K562 (cell line): ENCODE data around the gene MGAM2. TPM values are rescaled to one million over a fixed set of nuclear protein-coding genes. Genes with fewer than 3 reads are reported as not detected.

Source experiments
- ATAC-seq: fragments of 200-7000 bp; cut with Tn5 transposase; 3 replicates; pipeline ENCODE4 v1.9.1; 2020; ENCODE audit warnings: moderate library complexity
- BruUV-seq: library from RNA; stranded (reverse); fragments of 400-500 nt; replicated peaks from 2 replicates; lab custom pipeline; 2021; lab: Mats Ljungman, UMichigan
- CTCF ChIA-PET: fragments of 300-600 bp; formaldehyde crosslinking; extraction: SDS; loops from one replicate; lab custom pipeline; 2021; ENCODE audit warnings: low intra/inter-chr PET ratio; lab: Yijun Ruan, JAX
- POLR2A ChIA-PET: fragments of 300-600, 350-650 bp; sonication (Branson Sonifier 250); formaldehyde crosslinking; extraction: SDS; loops from one replicate; lab custom pipeline; 2021; ENCODE audit warnings: antibody characterized with exemption, inconsistent platforms; lab: Yijun Ruan, JAX
- DNase-seq, 4 experiments: peaks; one replicate each; pipeline versions ENCODE4 v3.0.0 to v3.0.0-alpha.2; 2011 to 2018; ENCODE audit warnings: low spot score in 3 of 4, mixed read lengths in 3 of 4; ENCODE audit errors: extremely low read depth in 1 of 4
- FAIRE-seq: peaks from 2 replicates; lab custom pipeline; 2011; peaks lifted over from hg19 to GRCh38; lab: Jason Lieb, UNC
- H2AFZ ChIP-seq: 2 replicates; pipeline ENCODE4 v1.6.0; 2011; ENCODE audit warnings: low read depth, low read length, control low read depth, inconsistent platforms
- H3K27ac ChIP-seq: fragments of 200-600 bp; 3 replicates; pipeline ENCODE4 v1.8.0; 2011; ENCODE audit warnings: low read depth, mild to moderate bottlenecking, control low read depth, inconsistent platforms, low read length, moderate library complexity, mixed read lengths; ENCODE audit errors: extremely low read depth
- H3K27me3 ChIP-seq, 2 experiments: fragments of 300-600 bp in 1 of 2; 2 replicates in 1 of 2; 3 replicates in 1 of 2; pipeline versions ENCODE4 v1.6.0 to v1.8.0; 2011; ENCODE audit warnings: inconsistent platforms in 2 of 2, low read length in 2 of 2, mild to moderate bottlenecking in 1 of 2, mixed read lengths in 1 of 2, moderate library complexity in 1 of 2; ENCODE audit not compliant: control insufficient read depth in 2 of 2, insufficient read depth in 2 of 2
- H3K36me3 ChIP-seq: fragments of 300-600 bp; 3 replicates; pipeline ENCODE4 v1.8.0; 2011; ENCODE audit warnings: mild to moderate bottlenecking, low read length, inconsistent platforms; ENCODE audit not compliant: control insufficient read depth, insufficient read depth
- H3K4me1 ChIP-seq, 2 experiments: fragments of 200-600 bp in 1 of 2; replicated peaks in 1 of 2; 2 replicates in 1 of 2; 3 replicates in 1 of 2; pipeline versions ENCODE4 v1.5.1 to v1.8.0; 2011; ENCODE audit warnings: inconsistent platforms in 2 of 2, low read length in 2 of 2, mild to moderate bottlenecking in 1 of 2, mixed read lengths in 1 of 2, moderate library complexity in 1 of 2; ENCODE audit not compliant: control insufficient read depth in 2 of 2, insufficient read depth in 2 of 2
- H3K4me2 ChIP-seq: 2 replicates; pipeline ENCODE4 v1.6.1; 2011; ENCODE audit warnings: low read length, control low read depth, inconsistent platforms, mixed read lengths; ENCODE audit not compliant: insufficient read depth
- H3K4me3 ChIP-seq: fragments of 200-600 bp; sonication (generic), shearing (Covaris generic); 2 replicates; pipeline ENCODE4 v1.5.1; 2016; ENCODE audit warnings: control low read depth, inconsistent platforms
- H3K79me2 ChIP-seq: fragments of 200-600 bp; 3 replicates; pipeline ENCODE4 v1.8.0; 2011; ENCODE audit warnings: low read length, inconsistent platforms; ENCODE audit not compliant: control insufficient read depth, insufficient read depth
- H3K9ac ChIP-seq, 2 experiments: 2 replicates each; pipeline versions ENCODE4 v1.6.0 to v1.6.1; 2011; ENCODE audit warnings: low read depth in 2 of 2, low read length in 2 of 2, control low read depth in 1 of 2, inconsistent platforms in 1 of 2, mild to moderate bottlenecking in 1 of 2, mixed read lengths in 1 of 2; ENCODE audit not compliant: insufficient read depth in 1 of 2
- H3K9me1 ChIP-seq: one replicate; pipeline ENCODE4 v1.6.0; 2011; ENCODE audit warnings: inconsistent platforms, mild to moderate bottlenecking, low read length, moderate library complexity; ENCODE audit not compliant: control insufficient read depth, insufficient read depth
- H3K9me3 ChIP-seq: replicated peaks from 2 replicates; pipeline ENCODE4 v1.5.1; 2011; ENCODE audit warnings: low read depth, low read length, inconsistent platforms; ENCODE audit not compliant: control insufficient read depth, insufficient read depth
- H4K20me1 ChIP-seq: replicated peaks from 2 replicates; pipeline ENCODE4 v1.6.1; 2011; ENCODE audit warnings: low read length, inconsistent platforms, mixed read lengths; ENCODE audit not compliant: control insufficient read depth, insufficient read depth
- GABPB1 ChIP-seq: sonication (generic); formaldehyde crosslinking; IDR thresholded peaks from 2 replicates; pipeline ENCODE4 v1.8.0; 2022; ENCODE audit warnings: mild to moderate bottlenecking, missing genetic modification reagents
- KLF13 ChIP-seq: fragments of 450-650 bp; IDR thresholded peaks from 2 replicates; pipeline ENCODE4 v1.6.1; 2016; ENCODE audit warnings: missing genetic modification characterization, low read depth, mild to moderate bottlenecking, missing compliant biosample characterization, moderate library complexity, borderline replicate concordance
- ZBED1 ChIP-seq: IDR thresholded peaks from 2 replicates; pipeline ENCODE4 v1.6.1; 2014
- ZNF41 ChIP-seq: fragments of 250-450 bp; sonication (Bioruptor Pico); conservative IDR thresholded peaks from 2 replicates; pipeline ENCODE4 v1.4.0; 2020; ENCODE audit warnings: mild to moderate bottlenecking
- WGBS: fragments of 100-300 bp; shearing (Covaris generic); methylation state at CpG from one replicate; pipeline ENCODE4 v1.1.6; 2016; ENCODE audit warnings: low coverage, mixed read lengths; ENCODE audit not compliant: insufficient coverage; ENCODE audit errors: missing lambda C conversion rate; 5-methylcytosine and 5-hydroxymethylcytosine counted together
- in situ Hi-C: fragments of 300-500 bp; cut with MboI; formaldehyde crosslinking; loops from 4 replicates; pipeline ENCODE4 v1.15.0; 2018; ENCODE audit warnings: inconsistent platforms, mixed read lengths
- intact Hi-C: fragments of 100-400 bp; cut with micrococcal nuclease; formaldehyde crosslinking; loops from 2 replicates; pipeline ENCODE4 v1.14.2; 2022
- polyA plus RNA-seq, 8 experiments: library from polyadenylated mRNA; depleted of rRNA in 4 of 8; stranded (reverse) in 5 of 8; unstranded in 3 of 8; fragments of >200 nt; fragmentation: Nextera tagmentation in 2 of 8; fragmentation: Illumina TruSeq in 1 of 8; extraction: Ambion mirVana in 2 of 8; extraction: Trizol in 1 of 8; gene quantifications; 2 replicates each; pipeline versions ENCODE4 v1.2.1 to v1.2.3, GENCODE V29; 2011 to 2014; ENCODE audit warnings: inconsistent platforms in 1 of 8, missing spikeins in 1 of 8
- total RNA-seq, 7 experiments: library from RNA; depleted of rRNA in 6 of 7; stranded (reverse); fragments of >200 nt in 6 of 7; fragmentation: Illumina TruSeq in 2 of 7; extraction: Trizol in 2 of 7; gene quantifications; 2 replicates each; pipeline versions ENCODE4 v1.2.1 to v1.2.3, GENCODE V29; 2011 to 2021; ENCODE audit warnings: low replicate concordance in 1 of 7
- TF ChIP-seq, protein P1 (sequence below): sonication (generic); formaldehyde crosslinking; IDR thresholded peaks from 2 replicates; pipeline ENCODE4 v1.8.0; 2022; ENCODE audit warnings: mild to moderate bottlenecking, missing genetic modification reagents
- TF ChIP-seq, protein P2 (sequence below): IDR thresholded peaks from 2 replicates; pipeline ENCODE4 v1.6.1; 2012; ENCODE audit warnings: low read depth, low read length, improper control_type of control experiment, borderline replicate concordance
- TF ChIP-seq, protein P3 (sequence below): fragments of 200-800 bp; sonication (Bioruptor generic); IDR thresholded peaks from 2 replicates; pipeline ENCODE4 v1.6.1; 2017; ENCODE audit warnings: missing genetic modification characterization, missing compliant biosample characterization

MGAM2 gene
- total and polyA plus RNA-seq, 9 of the 15 experiments (the other 6 are each of a cell fraction or from before 2014, with no cell fraction given) = 0.03 TPM; not detected in 8

DNA sequence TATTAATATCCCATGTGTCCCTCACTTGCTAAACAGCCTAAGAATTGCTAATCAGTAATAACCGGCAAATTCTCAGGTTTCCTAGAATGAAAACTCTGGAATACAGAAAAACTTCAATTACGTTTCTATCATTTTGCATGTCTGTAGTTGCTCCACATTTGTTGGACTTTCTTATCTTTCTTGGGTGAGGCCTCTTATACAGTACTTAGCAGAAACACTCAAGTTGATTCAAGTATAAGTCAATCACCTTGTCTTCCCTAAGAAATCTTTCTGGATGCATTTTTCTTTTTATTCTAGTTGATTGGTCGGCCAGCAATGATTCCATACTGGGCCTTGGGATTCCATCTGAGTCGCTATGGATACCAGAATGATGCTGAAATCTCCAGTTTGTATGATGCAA lies 61.4 kb downstream of the MGAM2 start:
- Histone ChIP-seq H4K20me1 (no peaks in the 10 kb centered on the region), H3K4me1 (no peaks in the 10 kb centered on the region), H3K79me2 (no peaks in the 10 kb centered on the region), H3K4me3 (no peak overlapping the region), H3K9ac (no peak overlapping the region), H2AFZ (no peak overlapping the region), H3K36me3 (no peaks in the 10 kb centered on the region), H3K9me1 (no peaks in the 10 kb centered on the region), H3K27ac (no peak overlapping the region), H3K27me3 (no peaks in the 10 kb centered on the region), H3K4me2 (no peak overlapping the region), H3K9me3 (no peaks in the 10 kb centered on the region)
- 3% methylated on average over 4 of the region's 4 CpGs for WGBS
- in situ Hi-C loops = no loop called here
- DNase-seq (no peak), ATAC-seq (no peak), FAIRE-seq (no peak)
- TF ChIP-seq, protein P1, sequence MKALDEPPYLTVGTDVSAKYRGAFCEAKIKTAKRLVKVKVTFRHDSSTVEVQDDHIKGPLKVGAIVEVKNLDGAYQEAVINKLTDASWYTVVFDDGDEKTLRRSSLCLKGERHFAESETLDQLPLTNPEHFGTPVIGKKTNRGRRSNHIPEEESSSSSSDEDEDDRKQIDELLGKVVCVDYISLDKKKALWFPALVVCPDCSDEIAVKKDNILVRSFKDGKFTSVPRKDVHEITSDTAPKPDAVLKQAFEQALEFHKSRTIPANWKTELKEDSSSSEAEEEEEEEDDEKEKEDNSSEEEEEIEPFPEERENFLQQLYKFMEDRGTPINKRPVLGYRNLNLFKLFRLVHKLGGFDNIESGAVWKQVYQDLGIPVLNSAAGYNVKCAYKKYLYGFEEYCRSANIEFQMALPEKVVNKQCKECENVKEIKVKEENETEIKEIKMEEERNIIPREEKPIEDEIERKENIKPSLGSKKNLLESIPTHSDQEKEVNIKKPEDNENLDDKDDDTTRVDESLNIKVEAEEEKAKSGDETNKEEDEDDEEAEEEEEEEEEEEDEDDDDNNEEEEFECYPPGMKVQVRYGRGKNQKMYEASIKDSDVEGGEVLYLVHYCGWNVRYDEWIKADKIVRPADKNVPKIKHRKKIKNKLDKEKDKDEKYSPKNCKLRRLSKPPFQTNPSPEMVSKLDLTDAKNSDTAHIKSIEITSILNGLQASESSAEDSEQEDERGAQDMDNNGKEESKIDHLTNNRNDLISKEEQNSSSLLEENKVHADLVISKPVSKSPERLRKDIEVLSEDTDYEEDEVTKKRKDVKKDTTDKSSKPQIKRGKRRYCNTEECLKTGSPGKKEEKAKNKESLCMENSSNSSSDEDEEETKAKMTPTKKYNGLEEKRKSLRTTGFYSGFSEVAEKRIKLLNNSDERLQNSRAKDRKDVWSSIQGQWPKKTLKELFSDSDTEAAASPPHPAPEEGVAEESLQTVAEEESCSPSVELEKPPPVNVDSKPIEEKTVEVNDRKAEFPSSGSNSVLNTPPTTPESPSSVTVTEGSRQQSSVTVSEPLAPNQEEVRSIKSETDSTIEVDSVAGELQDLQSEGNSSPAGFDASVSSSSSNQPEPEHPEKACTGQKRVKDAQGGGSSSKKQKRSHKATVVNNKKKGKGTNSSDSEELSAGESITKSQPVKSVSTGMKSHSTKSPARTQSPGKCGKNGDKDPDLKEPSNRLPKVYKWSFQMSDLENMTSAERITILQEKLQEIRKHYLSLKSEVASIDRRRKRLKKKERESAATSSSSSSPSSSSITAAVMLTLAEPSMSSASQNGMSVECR (CRISPR knock-in tag) = no peak
- TF ChIP-seq ZNF41 (CRISPR knock-in tag) = no peak
- TF ChIP-seq, protein P2, sequence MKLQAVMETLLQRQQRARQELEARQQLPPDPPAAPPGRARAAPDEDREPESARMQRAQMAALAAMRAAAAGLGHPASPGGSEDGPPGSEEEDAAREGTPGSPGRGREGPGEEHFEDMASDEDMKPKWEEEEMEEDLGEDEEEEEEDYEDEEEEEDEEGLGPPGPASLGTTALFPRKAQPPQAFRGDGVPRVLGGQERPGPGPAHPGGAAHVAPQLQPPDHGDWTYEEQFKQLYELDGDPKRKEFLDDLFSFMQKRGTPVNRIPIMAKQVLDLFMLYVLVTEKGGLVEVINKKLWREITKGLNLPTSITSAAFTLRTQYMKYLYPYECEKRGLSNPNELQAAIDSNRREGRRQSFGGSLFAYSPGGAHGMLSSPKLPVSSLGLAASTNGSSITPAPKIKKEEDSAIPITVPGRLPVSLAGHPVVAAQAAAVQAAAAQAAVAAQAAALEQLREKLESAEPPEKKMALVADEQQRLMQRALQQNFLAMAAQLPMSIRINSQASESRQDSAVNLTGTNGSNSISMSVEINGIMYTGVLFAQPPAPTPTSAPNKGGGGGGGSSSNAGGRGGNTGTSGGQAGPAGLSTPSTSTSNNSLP = no peak
- TF ChIP-seq GABPB1 (CRISPR knock-in tag) = no peak
- TF ChIP-seq, protein P3, sequence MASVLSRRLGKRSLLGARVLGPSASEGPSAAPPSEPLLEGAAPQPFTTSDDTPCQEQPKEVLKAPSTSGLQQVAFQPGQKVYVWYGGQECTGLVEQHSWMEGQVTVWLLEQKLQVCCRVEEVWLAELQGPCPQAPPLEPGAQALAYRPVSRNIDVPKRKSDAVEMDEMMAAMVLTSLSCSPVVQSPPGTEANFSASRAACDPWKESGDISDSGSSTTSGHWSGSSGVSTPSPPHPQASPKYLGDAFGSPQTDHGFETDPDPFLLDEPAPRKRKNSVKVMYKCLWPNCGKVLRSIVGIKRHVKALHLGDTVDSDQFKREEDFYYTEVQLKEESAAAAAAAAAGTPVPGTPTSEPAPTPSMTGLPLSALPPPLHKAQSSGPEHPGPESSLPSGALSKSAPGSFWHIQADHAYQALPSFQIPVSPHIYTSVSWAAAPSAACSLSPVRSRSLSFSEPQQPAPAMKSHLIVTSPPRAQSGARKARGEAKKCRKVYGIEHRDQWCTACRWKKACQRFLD = no peak
- no peak for TF ChIP-seq KLF13
- no peak for TF ChIP-seq ZBED1
- intact Hi-C loops = no loop called here
- CTCF ChIA-PET = no interaction called here
- POLR2A ChIA-PET = no interaction called here
- BruUV-seq = no TSS peak
